Gastrocnemius medialis (tissue), 4 donors: ENCODE data around the gene SYNGR1. TPM values are rescaled to one million over a fixed set of nuclear protein-coding genes. Genes with fewer than 3 reads are reported as not detected.

Experiments
- ATAC-seq, 2 donors: fragments of 150-250 bp; one replicate each; pipeline ENCODE4 v1.9.1; 2016
- DNase-seq, 2 donors: peaks; one replicate each; pipeline ENCODE4 v3.0.0-alpha.2; 2019
- H3K27ac ChIP-seq, 4 donors: fragments of 200-600 bp; sonication (generic); 1 replicate in 1 of 4; 2 replicates in 3 of 4; pipeline ENCODE4 v1.5.1; 2016 to 2018; ENCODE audit warnings: mild to moderate bottlenecking in 2 of 4, moderate library complexity in 1 of 4
- H3K27me3 ChIP-seq, 3 donors: fragments of 200-600 bp; sonication (generic) in 2 of 3; 1 replicate in 1 of 3; 2 replicates in 2 of 3; pipeline versions ENCODE4 v1.5.1 to v1.6.0; 2016 to 2019; ENCODE audit warnings: mild to moderate bottlenecking in 1 of 3, moderate library complexity in 1 of 3
- H3K36me3 ChIP-seq, 2 donors: fragments of 200-600 bp; sonication (generic) in 1 of 2; one replicate each; pipeline ENCODE4 v1.5.1; 2017 to 2018
- H3K4me1 ChIP-seq, 2 donors: fragments of 200-600 bp; sonication (generic) in 1 of 2; one replicate each; pipeline ENCODE4 v1.5.1; 2016 to 2017; ENCODE audit warnings: mild to moderate bottlenecking in 2 of 2
- H3K4me3 ChIP-seq, 4 donors: fragments of 200-600 bp; sonication (generic) in 3 of 4; 1 replicate in 1 of 4; 2 replicates in 3 of 4; pipeline ENCODE4 v1.5.1; 2016 to 2019; ENCODE audit warnings: mild to moderate bottlenecking in 2 of 4
- H3K9me3 ChIP-seq, 3 donors: fragments of 200-600 bp; sonication (generic) in 2 of 3; 1 replicate in 1 of 3; 2 replicates in 2 of 3; pipeline ENCODE4 v1.5.1; 2016 to 2019
- CTCF ChIP-seq, 5 experiments: fragments of 450-650 bp in 3 of 5; fragments of 200-600 bp in 2 of 5; sonication (generic) in 2 of 5; IDR thresholded peaks in 4 of 5; conservative IDR thresholded peaks in 1 of 5; 1 replicate in 4 of 5; 2 replicates in 1 of 5; pipeline ENCODE4 v1.5.1; 2016 to 2019; ENCODE audit warnings: antibody characterized with exemption in 5 of 5, mild to moderate bottlenecking in 3 of 5, moderate library complexity in 3 of 5
- POLR2A ChIP-seq, 2 donors: fragments of 450-650 bp; IDR thresholded peaks; one replicate each; pipeline ENCODE4 v1.6.1; 2017; ENCODE audit warnings: antibody characterized with exemption in 2 of 2, mild to moderate bottlenecking in 2 of 2, moderate library complexity in 2 of 2
- in situ Hi-C, 4 donors: fragments of 200-750 bp; cut with MboI; loops; one replicate each; pipeline versions ENCODE4 v1.15.0 to v1.8.0; 2017; ENCODE audit warnings: low sequenced_read_pairs in 4 of 4
- intact Hi-C: fragments of 100-400 bp; cut with DNase I; formaldehyde crosslinking; loops from one replicate; pipeline ENCODE4 v1.15.1; 2023; ENCODE audit warnings: low total_unique reads
- total RNA-seq, 4 donors: library from RNA; depleted of rRNA; stranded (reverse); fragments of >200 nt; gene quantifications; one replicate each; pipeline versions ENCODE4 v1.1.0 to v1.2.3, GENCODE V29; 2016

The SYNGR1 gene
- total RNA-seq, 4 donors from 2014 or later: 2.8 to 17.2 (median 9.7) TPM

GRCh38 chr22:39349506-39349966 is 255 bp upstream of the SYNGR1 start:
- no peak for TF ChIP-seq CTCF (IDR thresholded peaks at IDR 0.05 in 4 of 5, conservative IDR thresholded peaks at IDR 0.05 in 1 of 5)
- no peak for TF ChIP-seq POLR2A (IDR thresholded peaks at IDR 0.05)
- intact Hi-C loops: loop anchor here (1.0 to 10.0 kb wide), 2 partner anchors 30 to 285 kb away; partner anchors contain the start of gene RPL3
- peak; percentile 77 for ATAC-seq

GRCh38 chr22:39350757-39351688 is 1.2 kb downstream of the SYNGR1 start:
- H3K36me3 ChIP-seq: no peaks in the 10 kb centered on the region
- TF ChIP-seq POLR2A (IDR thresholded peaks at IDR 0.05): no peak
- no peak for TF ChIP-seq CTCF (IDR thresholded peaks at IDR 0.05 in 4 of 5, conservative IDR thresholded peaks at IDR 0.05 in 1 of 5)
- intact Hi-C loops: no loop called here
- H3K4me3 ChIP-seq: peak overlapping the region; percentile 69 to 86 (median 78)
- no peaks in the 10 kb centered on the region for H3K27me3 ChIP-seq
- peaks cover 9 to 12% of the 10 kb centered on the region in 2 donors for H3K4me1 ChIP-seq
- in situ Hi-C loops: loop anchor here in 1 of 4 donors (25.0 kb wide), 1 partner anchor 661 kb away; no protein-coding TSS in a partner anchor
- ATAC-seq (no peak), DNase-seq (no peak)
- H3K9me3 ChIP-seq: no peaks in the 10 kb centered on the region
- H3K27ac ChIP-seq: peak overlapping the region; percentile 72 to 81 (median 76)

More at GRCh38 chr22:39349506-39349966, 255 bp upstream of the SYNGR1 start:
- Histone ChIP-seq H3K27ac (peak overlapping the region; percentile 72 to 81 (median 76)), H3K4me1 (peaks cover 9 to 12% of the 10 kb centered on the region in 2 donors), H3K27me3 (no peaks in the 10 kb centered on the region), H3K36me3 (no peaks in the 10 kb centered on the region), H3K9me3 (no peaks in the 10 kb centered on the region), H3K4me3 (peak overlapping the region; percentile 69 to 86 (median 78))
- in situ Hi-C loops: no loop called here
- no peak for DNase-seq

GRCh38 chr22:39351689-39352214 is 2.0 kb downstream of the SYNGR1 start:
- in situ Hi-C loops: loop anchor here in 1 of 4 donors (25.0 kb wide), 1 partner anchor 661 kb away; no protein-coding TSS in a partner anchor
- no peaks in the 10 kb centered on the region for H3K27me3 ChIP-seq
- no peaks in the 10 kb centered on the region for H3K36me3 ChIP-seq
- DNase-seq (no peak), ATAC-seq (no peak)
- peaks cover 9 to 12% of the 10 kb centered on the region in 2 donors for H3K4me1 ChIP-seq
- no peaks in the 10 kb centered on the region for H3K9me3 ChIP-seq
- H3K27ac ChIP-seq: peak overlapping the region in 2 of 4 donors; percentile 80 to 81
- TF ChIP-seq POLR2A (IDR thresholded peaks at IDR 0.05): no peak
- TF ChIP-seq CTCF (IDR thresholded peaks at IDR 0.05 in 4 of 5, conservative IDR thresholded peaks at IDR 0.05 in 1 of 5): no peak
- no peak overlapping the region for H3K4me3 ChIP-seq
- intact Hi-C loops: no loop called here

GRCh38 chr22:39352306-39352891 is 2.6 kb downstream of the SYNGR1 start:
- H3K4me3 ChIP-seq: no peak overlapping the region
- ATAC-seq (no peak), DNase-seq (no peak)
- no peak overlapping the region for H3K27ac ChIP-seq
- intact Hi-C loops: no loop called here
- no peaks in the 10 kb centered on the region for H3K27me3 ChIP-seq
- H3K36me3 ChIP-seq: no peaks in the 10 kb centered on the region
- in situ Hi-C loops: loop anchor here in 1 of 4 donors (25.0 kb wide), 1 partner anchor 660 kb away; no protein-coding TSS in a partner anchor
- TF ChIP-seq POLR2A (IDR thresholded peaks at IDR 0.05) (no peak), CTCF (IDR thresholded peaks at IDR 0.05 in 4 of 5, conservative IDR thresholded peaks at IDR 0.05 in 1 of 5) (no peak)
- H3K9me3 ChIP-seq: no peaks in the 10 kb centered on the region
- peaks cover 9 to 12% of the 10 kb centered on the region in 2 donors for H3K4me1 ChIP-seq
